HG03571 (cell line): ENCODE measurements around the gene CCDC30.
"Not testable (repeated sequence)": the region's sequence is repeated elsewhere in the genome, so short reads cannot be mapped to it uniquely, and the experiment has no call there.

Experiments
- ATAC-seq: cut with Tn5 transposase; IDR thresholded peaks from one replicate; pipeline ENCODE4 v1.9.1; 2021; ENCODE audit not compliant: unreplicated experiment

The CCDC30 gene

GRCh38 chr1:42450061-42450460, 13.0 kb upstream of the CCDC30 start:
- ATAC-seq: no peak

- ATAC-seq: no peak
Observed at GRCh38 chr1:42453386-42453785, 9.7 kb upstream of the CCDC30 start.

DNA sequence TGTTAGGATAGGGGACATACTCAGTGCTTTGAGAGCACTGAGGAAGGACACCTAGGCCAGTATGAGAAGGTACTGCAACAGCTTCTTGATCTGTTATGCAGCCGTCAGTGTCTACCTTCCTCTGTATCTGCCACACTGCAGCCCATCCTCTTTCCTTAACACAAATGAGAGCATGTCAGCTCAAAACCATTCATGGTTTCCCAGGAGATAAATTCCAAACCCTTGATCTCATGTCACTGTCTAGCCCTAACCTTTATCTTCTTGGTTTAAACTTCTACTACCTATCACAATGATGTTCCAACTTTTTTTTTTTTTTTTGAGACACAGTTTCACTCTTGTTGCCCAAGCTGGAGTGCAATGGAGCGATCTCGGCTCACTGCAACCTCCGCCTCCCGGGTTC, 8.7 kb upstream of the CCDC30 start:
- ATAC-seq: no peak

GRCh38 chr1:42456010-42456753, 6.9 kb upstream of the CCDC30 start, which contains the start of the genes PPCS and ZMYND12:
PPCS (plus strand) TSS chr1:42456543; CDS start chr1:42456566, 23 bp downstream.
ZMYND12 (minus strand) TSS chr1:42456022; CDS start chr1:42455997, 25 bp downstream.
- ATAC-seq: peak; percentile 73

DNA sequence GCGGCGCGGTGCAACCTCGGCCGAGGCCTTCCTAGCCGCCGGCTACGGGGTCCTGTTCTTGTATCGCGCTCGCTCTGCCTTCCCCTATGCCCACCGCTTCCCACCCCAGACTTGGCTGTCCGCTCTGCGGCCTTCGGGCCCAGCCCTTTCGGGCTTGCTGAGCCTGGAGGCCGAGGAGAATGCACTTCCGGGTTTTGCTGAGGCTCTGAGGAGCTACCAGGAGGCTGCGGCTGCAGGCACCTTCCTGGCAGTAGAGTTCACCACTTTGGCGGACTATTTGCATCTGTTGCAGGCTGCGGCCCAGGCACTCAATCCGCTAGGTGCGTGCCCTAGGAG, 6.4 kb upstream of the CCDC30 start:
- ATAC-seq: peak; percentile 55

- ATAC-seq: no peak
Observed at GRCh38 chr1:42461196-42461595, 1.9 kb upstream of the CCDC30 start.

DNA sequence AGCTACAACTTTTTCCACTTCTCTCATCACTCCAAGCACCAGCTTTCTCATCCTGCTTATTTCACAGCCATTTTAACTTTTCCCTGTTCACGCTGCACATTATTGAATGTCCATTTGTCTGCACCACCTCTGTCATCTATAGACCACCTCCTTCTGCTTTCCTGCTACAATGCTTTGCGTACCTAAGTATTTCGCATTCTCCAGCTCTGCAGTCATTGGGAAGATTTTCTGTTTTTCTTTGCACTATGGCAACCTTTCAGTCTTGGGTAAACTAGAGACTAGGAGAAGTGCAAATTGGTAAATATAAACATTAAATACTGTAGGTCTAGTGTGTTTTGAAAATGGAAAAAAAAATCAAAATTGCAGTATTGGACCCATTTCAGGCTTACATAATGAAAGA, 835 bp downstream of the CCDC30 start:
- no peak for ATAC-seq

GRCh38 chr1:42466030-42466429, 2.9 kb downstream of the CCDC30 start:
- no peak for ATAC-seq

- ATAC-seq: no peak
Observed at GRCh38 chr1:42469727-42470126, 6.6 kb downstream of the CCDC30 start.

- no peak for ATAC-seq
Observed at GRCh38 chr1:42476605-42477004, 13.5 kb downstream of the CCDC30 start.

DNA sequence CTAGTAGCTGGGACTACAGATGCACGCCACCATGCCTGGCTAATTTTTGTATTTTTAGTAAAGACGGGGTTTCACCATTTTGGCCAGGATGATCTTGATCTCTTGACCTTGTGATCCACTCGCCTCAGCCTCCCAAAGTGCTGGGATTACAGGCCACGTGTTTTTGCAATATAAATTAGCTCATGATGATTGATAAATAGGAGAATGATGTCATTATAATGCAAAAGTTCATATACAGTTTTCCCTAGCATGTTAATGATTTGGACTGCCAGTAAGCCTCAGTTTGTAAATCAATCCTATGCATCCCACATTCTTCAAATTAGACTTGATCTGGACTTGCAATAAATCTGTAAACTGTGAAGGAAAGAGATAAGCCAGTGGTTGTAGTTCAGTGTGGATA, 14.3 kb downstream of the CCDC30 start:
- not testable (repeated sequence) for ATAC-seq

DNA sequence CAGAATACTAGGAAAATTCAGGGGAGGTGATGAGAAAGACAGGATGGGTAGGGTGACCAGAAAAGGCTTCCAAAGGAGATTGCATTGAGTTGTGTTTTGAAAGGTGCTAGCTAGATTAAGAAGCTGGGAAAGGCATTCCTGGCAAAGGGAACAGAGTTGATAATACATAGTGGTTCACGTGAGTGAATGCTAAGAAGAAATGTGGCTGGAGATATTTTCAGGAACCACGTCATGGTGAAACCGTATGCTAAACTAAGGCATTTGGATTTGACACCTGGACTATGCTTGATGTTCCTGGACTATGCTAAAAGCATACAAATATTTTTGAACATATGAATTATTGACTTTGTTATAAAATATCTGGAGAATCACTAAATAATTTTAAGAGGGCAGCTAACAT, 14.7 kb downstream of the CCDC30 start:
- no peak for ATAC-seq

DNA sequence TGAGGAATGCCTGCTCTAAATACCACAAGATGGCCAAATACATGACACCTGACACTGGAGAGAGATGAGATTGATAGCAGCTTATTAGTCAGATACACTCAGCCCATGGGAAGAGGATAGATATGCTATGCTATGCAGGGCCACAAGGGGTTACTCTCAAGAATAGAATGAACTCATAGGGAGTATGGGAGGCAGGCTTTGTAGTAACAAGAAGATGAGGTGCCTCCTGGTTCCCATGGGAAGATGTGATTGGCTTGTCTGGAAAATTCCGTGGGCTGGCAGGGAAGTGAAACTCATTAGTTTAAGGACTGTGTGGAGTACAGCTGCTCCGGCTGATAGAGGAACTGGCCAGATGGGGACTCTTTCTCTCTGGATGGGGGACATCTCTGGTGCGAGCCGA, 16.5 kb downstream of the CCDC30 start:
- no peak for ATAC-seq

GRCh38 chr1:42480921-42481320, 17.8 kb downstream of the CCDC30 start:
- ATAC-seq: no peak

- no peak for ATAC-seq
Observed at GRCh38 chr1:42482635-42483153, 19.6 kb downstream of the CCDC30 start.

DNA sequence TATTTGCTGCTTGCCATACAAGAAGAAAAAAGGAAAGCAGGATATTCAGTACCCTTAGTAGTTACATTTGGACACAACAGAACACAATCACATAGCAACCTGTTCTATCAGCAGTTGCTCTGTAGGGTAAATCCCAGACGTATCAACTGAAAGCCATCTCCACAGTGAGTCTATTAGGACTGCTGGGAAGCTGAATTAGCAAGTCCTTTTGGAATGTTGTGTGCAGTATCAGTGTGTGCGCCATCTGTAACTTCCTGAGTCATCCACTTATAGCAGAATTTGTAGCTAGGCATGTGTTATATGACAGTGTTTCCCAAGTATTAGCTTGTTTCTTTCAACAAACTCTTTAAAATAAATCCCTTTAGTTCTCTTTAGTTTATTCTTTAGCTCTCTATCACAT, 21.3 kb downstream of the CCDC30 start:
- no peak for ATAC-seq

DNA sequence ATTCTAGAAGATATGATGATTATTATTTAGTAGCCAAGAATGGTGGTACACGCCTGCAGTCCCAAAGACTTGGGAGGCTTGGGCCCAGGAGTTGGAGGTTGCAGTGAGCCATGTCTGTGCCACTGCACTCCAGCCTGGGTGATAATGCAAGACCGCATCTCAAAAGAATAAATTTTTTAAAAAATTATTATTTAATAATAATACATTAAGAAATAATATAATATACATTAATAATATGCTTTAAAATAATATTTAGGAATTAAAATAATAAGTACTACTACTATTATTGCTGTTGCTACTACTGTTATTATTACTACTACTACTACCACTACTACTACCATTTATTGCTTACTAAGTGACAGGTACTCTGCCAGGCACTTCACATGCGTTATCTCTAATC, 27.2 kb downstream of the CCDC30 start:
- no peak for ATAC-seq

DNA sequence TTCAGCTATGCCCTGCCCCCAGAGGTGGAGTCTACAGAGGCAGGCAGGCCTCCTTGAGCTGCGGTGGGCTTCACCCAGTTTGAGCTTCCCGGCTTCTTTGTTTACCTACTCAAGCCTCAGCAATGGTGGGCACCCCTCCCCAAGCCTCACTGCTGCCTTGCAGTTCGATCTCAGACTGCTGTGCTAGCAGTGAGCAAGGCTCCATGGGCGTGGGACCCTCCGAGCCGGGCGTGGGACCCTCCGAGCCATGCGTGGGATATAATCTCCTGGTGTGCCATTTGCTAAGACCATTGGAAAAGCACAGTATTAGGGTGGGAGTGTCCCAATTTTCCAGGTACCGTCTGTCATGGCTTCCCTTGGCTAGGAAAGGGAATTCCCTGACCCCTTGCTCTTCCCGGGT, 38.9 kb downstream of the CCDC30 start:
- ATAC-seq: not testable (repeated sequence)

GRCh38 chr1:42504535-42505128, 41.5 kb downstream of the CCDC30 start:
- ATAC-seq: no peak

DNA sequence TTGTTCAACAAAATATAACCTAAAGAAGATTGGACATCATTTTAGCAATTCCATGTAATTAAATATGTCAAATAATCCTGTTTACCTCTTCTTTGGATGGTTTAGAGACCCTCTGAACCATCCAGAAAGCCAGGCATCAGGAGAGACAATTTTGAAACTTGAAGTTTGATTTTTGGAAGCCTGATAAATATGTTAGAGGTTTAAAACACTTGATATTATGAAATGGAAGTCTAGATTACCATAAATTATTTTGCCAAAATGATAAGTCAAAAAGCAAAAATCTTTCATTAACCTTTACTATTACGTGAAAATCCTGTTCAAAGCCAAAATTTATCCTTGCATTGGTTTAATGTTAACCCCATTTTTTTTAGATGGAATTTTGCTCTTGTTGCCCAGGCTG, 43.5 kb downstream of the CCDC30 start:
- no peak for ATAC-seq

DNA sequence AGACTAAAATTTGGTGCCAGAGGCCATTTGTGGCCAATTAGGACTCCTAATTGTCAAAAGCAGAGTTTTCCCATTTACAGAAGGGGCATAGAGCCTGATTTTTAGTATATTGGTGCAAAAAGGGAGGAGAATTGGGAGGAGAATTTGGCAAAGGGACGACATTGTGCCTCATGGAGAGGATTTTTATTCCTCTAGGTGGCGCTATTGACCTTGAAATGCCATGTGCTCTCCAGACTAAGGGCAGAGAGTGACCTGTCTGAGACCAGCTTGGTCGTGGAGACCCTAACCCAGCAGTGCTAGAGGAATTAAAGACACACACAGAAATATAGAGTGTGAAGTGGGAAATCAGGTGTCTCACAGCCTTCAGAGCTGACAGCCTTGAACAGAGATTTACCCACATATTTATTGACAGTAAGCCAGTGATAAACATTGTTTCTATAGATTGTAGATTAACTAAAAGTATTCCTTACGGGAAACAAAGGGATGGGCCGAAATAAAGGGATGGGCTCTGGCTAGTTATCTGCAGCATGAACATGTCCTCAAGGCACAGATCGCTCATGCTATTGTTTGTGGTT, 48.6 kb downstream of the CCDC30 start:
- ATAC-seq: not testable (repeated sequence)

- ATAC-seq: no peak
Observed at GRCh38 chr1:42518908-42519307, 55.8 kb downstream of the CCDC30 start.
